ENCODE measurements around the gene USP38.
"Not testable (repeated sequence)": the region's sequence is repeated elsewhere in the genome, so short reads cannot be mapped to it uniquely, and the experiment has no call there.

Gene USP38

GRCh38 chr4:143224255-143224654, 39.5 kb downstream of the USP38 start:
- no peak for DNase-seq

DNA sequence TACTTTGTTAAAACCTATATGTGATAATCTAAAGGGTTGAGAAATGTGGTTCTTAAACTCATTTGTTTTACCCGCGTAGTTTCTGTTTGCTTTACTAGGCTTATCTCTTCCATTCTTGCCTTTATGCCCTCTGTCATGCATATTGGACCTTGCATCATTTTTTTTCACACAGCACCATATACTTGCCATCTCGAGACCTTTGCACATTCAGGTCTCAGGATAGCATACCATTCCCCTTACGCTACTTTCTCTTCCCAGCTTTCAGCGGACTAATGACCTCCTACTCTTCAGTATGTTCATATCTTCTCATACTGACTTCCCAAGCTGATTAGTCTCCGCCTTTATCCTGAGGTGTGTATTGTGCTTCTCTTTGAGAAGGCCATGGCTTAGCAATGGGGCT, 40.5 kb downstream of the USP38 start:
- DNase-seq, result no peak

GRCh38 chr4:143230683-143231082, 46.0 kb downstream of the USP38 start:
- no peak for DNase-seq

- no peak for DNase-seq
Measured at GRCh38 chr4:143232277-143232676, 47.6 kb downstream of the USP38 start.

DNA sequence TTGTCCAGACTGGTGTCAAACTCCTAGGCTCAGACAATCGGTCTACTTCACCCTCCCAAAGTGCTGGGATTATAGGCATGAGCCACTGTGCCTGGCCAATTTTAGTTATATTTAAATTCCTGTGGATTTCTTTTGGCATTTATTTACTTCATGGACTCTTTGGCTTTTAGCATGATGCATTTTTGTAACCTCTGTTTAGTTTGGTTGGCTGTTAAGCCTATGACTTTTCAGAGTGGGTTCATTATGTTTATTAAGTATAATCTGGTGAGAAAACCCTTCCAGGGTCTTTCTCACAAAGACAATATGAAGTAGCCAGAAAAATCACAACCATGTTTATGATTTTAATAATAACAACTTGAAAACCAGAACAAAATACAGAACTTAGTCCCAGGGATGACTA, 49.4 kb downstream of the USP38 start:
- DNase-seq, result no peak

- not testable (repeated sequence) for DNase-seq
Measured at GRCh38 chr4:143237195-143237594, 52.5 kb downstream of the USP38 start.

DNA sequence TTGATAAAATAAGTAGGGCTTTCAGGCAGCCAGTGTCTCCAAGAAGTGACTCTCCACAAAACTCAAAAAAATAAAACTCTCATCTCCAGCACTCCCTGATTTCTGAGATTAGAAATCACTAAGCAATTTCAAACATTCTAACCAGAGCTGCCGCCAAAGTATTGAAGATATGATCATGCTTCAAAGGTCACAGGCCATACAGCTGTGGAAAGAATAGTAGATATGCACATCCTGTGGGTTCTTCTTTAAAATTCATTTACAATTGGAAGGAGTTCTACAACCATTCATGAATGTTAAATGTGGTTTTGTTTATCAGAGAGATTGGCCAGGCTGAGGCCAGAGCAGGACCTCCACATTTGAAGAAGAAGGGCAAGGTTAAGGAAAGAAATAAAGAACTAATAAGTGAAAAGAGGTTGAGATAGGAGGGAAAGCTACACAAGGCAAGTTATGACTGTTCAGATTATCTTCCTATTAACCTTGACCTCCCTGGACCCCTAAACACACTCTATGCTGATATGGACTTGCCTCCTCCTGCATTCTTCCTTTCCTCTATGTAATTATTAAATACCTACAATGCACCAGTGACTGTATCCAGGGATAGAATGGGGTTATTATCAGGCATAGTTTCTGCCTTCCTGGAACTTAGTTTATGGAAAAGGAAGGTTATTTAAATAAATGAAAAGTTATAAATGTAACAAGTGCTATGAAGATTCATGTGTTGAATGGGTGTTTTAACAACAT, 56.4 kb downstream of the USP38 start:
- DNase-seq, result no peak

DNA sequence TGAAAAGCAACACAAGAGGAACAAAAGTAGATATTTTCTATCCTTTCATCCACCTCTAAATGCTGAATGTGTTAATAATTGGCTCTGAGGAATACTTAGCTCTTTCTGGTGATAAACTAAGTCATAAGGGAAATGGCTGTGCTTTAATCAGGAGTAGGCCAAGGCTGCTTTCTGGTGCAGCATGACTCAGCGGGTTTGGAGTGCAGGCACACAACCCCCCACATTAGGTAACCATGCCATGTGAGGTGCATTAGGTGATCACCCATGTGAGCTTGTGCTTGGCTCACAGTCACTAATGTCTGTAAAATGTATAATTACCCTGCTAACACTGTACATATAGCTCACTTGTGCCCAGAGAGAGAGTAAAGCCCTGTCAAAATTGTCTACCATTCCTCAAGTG, 57.2 kb downstream of the USP38 start:
- no peak for DNase-seq

DNA sequence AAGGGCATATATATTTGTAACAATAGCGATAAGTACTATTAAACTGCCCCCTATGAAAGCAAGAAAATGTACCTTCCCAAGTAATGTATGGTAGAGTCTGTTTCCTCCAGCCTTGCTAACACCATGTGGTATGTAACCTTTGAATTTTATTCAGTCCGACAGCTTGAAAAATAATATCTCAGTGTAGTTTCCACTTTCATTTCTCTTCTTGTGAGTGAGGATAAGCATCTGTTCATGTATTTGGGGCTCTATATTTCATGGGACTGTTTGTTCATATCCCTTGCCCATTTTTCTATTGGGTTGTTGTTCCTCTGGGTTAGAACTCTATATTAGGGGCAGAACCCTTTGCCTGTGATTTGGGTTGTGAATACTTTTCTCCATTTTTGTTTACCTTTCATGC, 58.3 kb downstream of the USP38 start:
- no peak for DNase-seq

- DNase-seq, result no peak
Measured at GRCh38 chr4:143246977-143247376, 62.3 kb downstream of the USP38 start.

- no peak for DNase-seq
Measured at GRCh38 chr4:143247866-143248265, 63.1 kb downstream of the USP38 start.

DNA sequence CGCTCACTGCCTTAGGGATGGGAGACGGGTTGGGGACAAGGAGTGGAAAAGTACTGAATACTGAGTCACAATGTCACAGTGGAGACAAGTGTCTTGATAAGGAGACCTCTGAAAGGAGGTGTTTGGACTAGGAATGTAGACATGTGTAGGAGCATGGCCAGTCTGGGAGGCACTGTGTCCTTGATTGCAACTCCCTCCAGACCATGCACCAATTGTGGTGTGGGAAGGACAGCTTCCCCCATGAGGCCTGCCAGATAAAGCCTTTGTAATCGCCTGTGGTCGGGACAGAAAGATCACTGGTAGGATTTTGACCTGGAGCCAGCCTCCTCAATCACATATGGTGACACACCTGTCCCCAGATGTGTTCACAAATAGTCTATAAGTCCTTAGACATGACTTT, 64.1 kb downstream of the USP38 start:
- DNase-seq, result no peak

- DNase-seq, result no peak
Measured at GRCh38 chr4:143250617-143251016, 65.9 kb downstream of the USP38 start.

- DNase-seq, result no peak
Measured at GRCh38 chr4:143251348-143251747, 66.6 kb downstream of the USP38 start.

GRCh38 chr4:143251779-143252178, 67.1 kb downstream of the USP38 start:
- no peak for DNase-seq

GRCh38 chr4:143252478-143252877, 67.8 kb downstream of the USP38 start:
- no peak for DNase-seq

GRCh38 chr4:143253166-143253565, 68.4 kb downstream of the USP38 start:
- DNase-seq, result no peak

DNA sequence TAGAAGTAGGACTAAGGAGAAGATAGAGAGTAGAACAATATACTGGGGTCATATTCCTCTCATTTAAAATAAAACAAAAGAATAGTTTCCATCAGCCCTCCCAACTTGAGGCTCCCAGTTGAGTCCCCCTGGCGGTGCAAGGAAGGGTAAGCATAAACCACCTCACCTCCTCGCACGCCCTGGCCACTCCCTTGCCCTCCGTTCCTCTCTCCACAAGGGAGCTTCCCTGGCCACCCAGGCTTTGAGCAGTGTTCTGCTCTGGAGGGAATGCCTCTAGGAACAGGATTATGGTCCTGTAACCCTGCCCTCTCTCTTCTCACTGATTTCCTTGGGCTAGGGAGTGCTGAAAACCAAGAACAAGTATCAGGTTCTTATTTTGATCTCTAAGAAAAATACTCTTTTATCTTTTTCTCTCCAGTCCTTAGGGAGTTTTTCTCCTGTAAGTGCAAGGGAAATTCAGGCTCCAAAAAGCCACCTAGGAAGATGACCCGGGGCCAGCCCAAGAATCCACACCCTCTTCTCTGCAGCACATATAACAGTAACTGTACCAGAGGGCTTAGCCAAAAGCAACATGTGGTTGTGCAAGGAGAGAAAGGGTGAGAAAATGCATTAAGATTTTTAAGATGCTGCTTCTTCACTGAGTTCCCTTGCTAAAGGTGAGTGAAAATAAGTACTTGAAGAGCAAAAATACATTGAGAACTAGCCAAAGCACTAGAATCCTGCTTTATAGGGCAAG, 69.9 kb downstream of the USP38 start:
- no peak for DNase-seq

GRCh38 chr4:143256456-143256855, 71.7 kb downstream of the USP38 start:
- DNase-seq, result no peak

DNA sequence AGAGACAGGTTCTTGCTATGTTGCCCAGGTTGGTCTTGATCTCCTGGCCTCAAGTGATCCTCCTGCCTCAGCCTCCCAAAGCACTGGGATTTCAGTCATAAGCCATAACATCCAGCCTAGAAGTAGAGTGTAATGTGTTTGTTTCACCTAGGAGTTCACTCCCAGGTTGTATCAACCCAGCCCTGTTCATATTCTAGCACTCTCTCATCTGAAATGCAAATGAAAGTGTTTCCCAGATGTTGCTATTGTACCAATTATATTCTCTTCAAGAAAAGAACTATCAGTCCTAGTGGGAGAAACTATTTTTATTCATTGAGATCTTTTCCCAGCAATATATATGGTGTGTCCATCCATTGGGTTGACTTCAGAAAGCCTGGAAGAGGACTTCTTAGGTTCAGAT, 72.6 kb downstream of the USP38 start:
- DNase-seq, result no peak

- no peak for DNase-seq
Measured at GRCh38 chr4:143260750-143261149, 76.0 kb downstream of the USP38 start.

DNA sequence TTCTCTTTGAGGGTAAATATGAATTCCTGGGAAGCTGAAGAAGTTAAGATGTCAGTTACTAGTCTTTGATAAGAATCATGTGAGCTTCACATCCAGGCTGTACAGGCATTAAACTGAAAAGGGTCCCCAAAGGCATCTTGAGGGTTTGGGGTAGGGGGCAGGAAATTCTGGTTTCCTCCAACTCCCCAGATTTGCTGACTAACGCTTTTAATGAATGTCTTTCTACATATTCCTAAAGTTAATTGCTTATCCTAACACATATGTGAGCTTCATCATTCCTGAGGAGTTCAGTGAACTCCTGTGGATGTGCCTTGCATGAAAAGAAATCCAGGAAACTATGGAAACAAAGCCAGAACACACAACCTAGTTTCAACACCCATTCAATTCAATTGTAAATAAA, 78.1 kb downstream of the USP38 start:
- DNase-seq, result no peak

DNA sequence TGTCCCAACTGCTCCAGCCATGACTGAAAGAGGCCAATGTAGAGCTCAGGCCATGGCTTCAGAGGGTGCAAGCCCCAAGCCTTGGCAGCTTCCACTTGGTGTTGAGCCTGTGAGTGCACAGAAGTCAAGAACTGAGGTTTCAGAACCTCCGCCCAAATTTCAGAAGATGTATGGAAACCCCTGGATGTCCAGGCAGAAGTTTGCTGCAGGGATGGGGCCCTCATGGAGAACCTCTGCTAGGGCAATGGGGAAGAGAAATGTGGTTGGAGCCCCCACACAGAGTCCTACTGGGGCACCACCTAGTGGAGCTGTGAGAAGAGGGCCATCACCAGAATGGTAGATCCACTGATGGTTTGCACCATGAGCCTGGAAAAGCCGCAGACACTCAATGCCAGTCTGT, 83.0 kb downstream of the USP38 start:
- not testable (repeated sequence) for DNase-seq

DNA sequence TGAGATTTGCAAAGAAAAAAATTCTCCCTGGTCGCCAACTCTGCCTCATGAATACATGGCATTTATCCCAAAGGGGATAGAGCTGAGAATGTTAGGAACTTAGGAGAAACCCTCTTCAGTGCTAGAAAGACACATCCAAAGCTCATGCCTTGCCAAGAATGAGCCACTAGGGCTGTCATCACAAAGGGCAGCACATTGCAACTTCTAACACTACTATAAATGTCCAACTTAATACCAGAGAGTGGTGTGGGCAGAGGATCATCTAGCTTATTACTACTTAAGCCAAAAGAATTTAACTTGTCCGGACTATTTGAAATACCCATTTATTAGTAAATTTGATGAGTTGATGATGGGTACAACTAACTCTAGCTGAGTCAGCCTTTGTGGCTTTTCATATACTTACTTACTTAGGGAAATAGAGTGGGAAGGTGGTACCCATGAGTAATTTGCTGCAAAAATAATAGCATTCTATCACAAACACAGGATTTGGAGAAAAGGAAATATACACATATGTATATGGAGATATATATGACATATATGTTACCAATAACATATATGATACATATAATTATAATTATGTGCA, 85.6 kb downstream of the USP38 start:
- DNase-seq, result no peak
